Muscle layer of colon (tissue), 2 donors: ENCODE results near the gene USP22.
"Not testable (repeated sequence)": the region's sequence is repeated elsewhere in the genome, so short reads cannot be mapped to it uniquely, and the experiment has no call there.

ENCODE experiments used
- H3K27ac ChIP-seq: one replicate; pipeline ENCODE4 v1.7.0; 2013; ENCODE audit warnings: low read depth, mild to moderate bottlenecking, low read length, moderate library complexity
- H3K27me3 ChIP-seq, 2 donors: one replicate each; pipeline ENCODE4 v1.7.0; 2013; ENCODE audit warnings: low read length in 2 of 2, mild to moderate bottlenecking in 2 of 2; ENCODE audit not compliant: insufficient read depth in 2 of 2, control insufficient read depth in 1 of 2
- H3K36me3 ChIP-seq: one replicate; pipeline ENCODE4 v1.7.0; 2013; ENCODE audit warnings: mild to moderate bottlenecking, low read length; ENCODE audit not compliant: insufficient read depth
- H3K4me1 ChIP-seq: one replicate; pipeline ENCODE4 v1.7.0; 2013; ENCODE audit warnings: mild to moderate bottlenecking, low read length; ENCODE audit not compliant: insufficient read depth
- H3K4me3 ChIP-seq, 2 donors: one replicate each; pipeline ENCODE4 v1.7.0; 2013; ENCODE audit warnings: low read length in 2 of 2, low read depth in 1 of 2, mild to moderate bottlenecking in 1 of 2, moderate library complexity in 1 of 2
- H3K9ac ChIP-seq: one replicate; pipeline ENCODE4 v1.7.0; 2013; ENCODE audit warnings: low read length
- H3K9me3 ChIP-seq: one replicate; pipeline ENCODE4 v1.7.0; 2013; ENCODE audit warnings: mild to moderate bottlenecking, low read length
- donor health status: abdominal sarcoma.
- donor health status: Adenocarcinoma of cecum.

The USP22 gene

DNA sequence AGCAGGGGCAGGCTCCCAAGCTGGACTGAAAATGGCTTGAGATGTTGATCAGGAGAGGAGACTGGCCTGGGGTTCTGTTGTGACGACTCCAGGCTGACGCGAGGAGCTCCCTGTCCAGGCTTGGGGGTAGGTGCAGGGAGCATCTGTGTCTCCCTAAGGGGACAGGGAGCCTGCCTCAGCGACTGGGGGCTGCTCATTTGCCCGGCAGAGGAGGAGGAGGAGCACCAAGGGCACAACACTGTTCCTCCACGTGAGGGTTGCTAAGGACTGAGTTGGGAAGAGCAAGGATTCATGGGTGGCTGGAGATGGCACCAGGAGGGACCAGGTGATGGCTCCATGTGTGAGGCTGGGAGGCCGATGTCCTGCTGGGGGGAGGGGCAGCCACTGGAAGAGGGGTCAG, 53.3 kb downstream of the USP22 start:
- Histone ChIP-seq H3K36me3 (no peaks in the 10 kb centered on the region), H3K4me3 (no peak overlapping the region), H3K9ac (no peak overlapping the region), H3K27me3 (no peaks in the 10 kb centered on the region), H3K9me3 (no peaks in the 10 kb centered on the region), H3K4me1 (peaks cover 15% of the 10 kb centered on the region), H3K27ac (no peak overlapping the region)

DNA sequence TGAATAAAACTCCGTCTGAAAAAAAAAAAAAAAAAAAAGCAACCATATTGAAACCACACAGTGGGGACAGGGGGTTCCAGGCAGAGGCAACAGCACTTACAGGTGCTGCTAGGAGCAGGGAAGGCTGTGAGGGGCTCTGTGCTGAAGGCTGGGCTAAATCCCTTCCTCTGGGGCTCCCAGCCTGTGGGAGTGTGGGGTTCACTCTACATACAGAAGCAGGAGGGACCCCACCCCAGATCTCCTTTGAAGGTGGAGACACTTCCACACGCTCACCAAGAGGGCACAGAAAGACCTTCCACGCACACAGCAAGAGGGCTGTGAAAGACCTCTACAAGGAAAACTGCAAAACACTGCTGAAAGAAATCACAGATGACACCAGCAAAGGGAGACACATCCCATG, 53.9 kb downstream of the USP22 start:
- H3K9ac ChIP-seq: no peak overlapping the region

DNA sequence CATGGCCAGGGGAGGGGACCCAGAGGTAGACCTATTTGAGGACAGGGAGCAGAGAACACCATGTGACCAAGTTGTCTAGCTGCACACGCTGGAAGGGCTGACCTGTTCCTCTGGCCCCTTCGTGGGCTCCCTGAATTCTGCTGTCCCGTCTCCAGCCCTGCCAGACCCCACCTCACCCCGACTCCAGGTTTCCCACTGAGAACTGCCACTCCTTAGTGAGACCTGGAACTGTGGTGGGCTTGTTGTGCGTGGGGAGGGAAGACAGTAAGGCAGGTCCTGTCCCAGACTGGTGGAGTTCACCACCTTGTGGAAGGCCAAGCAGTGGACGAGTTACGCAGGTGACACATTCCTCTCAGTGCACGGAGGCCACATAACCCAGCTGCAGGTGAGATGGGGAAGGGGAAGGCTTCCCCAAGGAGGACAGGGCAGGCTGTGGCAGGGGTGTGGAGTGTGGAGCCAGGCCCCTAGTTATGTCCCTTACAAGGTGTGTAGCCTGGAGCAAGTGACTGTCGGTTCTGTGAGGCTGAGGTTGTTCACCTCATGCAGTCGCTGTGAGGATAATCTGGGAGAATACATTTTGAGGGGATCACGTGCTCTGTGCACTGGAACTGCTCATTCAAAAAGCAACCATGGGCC, 54.7 kb downstream of the USP22 start:
- H3K9me3 ChIP-seq: no peaks in the 10 kb centered on the region
- H3K27ac ChIP-seq: no peak overlapping the region
- H3K36me3 ChIP-seq: no peaks in the 10 kb centered on the region
- H3K27me3 ChIP-seq: no peaks in the 10 kb centered on the region
- no peak overlapping the region for H3K4me3 ChIP-seq
- H3K4me1 ChIP-seq: peaks cover 13% of the 10 kb centered on the region
- H3K9ac ChIP-seq: no peak overlapping the region

More for the DNA sequence above, 53.9 kb downstream of the USP22 start:
- H3K9me3 ChIP-seq: no peaks in the 10 kb centered on the region
- H3K27ac ChIP-seq: no peak overlapping the region
- H3K4me1 ChIP-seq: peaks cover 15% of the 10 kb centered on the region
- H3K4me3 ChIP-seq: no peak overlapping the region
- H3K36me3 ChIP-seq: no peaks in the 10 kb centered on the region
- no peaks in the 10 kb centered on the region for H3K27me3 ChIP-seq

DNA sequence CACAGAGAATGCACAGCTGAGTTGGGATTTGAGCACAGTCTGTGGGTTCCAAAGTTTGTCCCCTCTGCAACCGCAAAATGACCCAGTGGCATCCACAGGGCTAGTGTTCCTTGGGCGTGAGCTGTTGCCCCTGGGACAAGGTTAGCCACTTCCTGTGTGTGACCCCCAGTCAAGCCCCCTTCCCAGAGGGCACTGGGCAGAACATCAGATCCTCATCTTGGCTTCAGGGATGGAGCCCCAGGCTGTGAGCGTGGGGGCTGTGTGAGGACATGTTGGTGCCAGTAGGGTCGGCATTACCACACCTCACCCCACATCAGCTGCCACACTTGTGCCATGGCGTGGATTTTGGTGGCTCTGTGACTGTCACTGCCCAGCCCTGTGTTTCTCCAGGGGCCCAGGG, 55.3 kb downstream of the USP22 start:
- Histone ChIP-seq H3K4me1 (peaks cover 10% of the 10 kb centered on the region), H3K36me3 (no peaks in the 10 kb centered on the region), H3K27ac (no peak overlapping the region), H3K9me3 (no peaks in the 10 kb centered on the region), H3K27me3 (no peaks in the 10 kb centered on the region), H3K4me3 (no peak overlapping the region), H3K9ac (no peak overlapping the region)

DNA sequence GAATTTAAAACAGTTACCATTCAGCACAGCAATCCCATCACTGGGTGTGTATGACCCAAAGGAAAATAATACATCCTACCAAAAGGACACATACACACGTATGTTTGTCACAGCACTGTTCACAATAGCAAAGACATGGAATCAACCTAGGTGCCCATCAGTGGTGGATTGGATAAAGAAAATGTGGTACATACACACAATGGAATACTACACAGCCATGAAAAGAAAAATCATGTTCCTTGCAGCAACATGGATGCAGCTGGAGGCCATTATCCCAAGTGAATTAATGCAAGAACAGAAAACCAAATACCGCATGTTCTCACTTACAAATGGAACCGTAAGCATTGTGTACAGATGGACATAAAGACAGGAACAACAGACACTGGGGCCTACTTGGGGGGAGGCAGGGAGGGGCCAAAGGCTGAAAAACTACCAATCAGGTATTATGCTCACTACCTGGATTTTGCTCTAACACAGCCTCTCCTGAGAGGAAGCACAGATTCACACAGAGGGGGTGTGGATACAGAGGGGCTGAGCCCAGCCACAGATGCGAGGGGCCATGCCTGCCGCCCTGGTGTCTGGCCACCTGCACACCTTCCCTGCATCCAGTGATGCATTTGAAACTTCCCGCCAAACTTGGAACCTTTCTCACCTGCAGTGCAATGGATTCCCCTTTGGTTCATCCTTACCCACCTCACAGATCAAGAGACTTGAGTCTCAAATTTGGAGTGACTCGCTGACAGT, 55.9 kb downstream of the USP22 start:
- H3K9me3 ChIP-seq: no peaks in the 10 kb centered on the region
- no peaks in the 10 kb centered on the region for H3K27me3 ChIP-seq
- no peaks in the 10 kb centered on the region for H3K36me3 ChIP-seq
- H3K4me3 ChIP-seq: no peak overlapping the region
- no peak overlapping the region for H3K9ac ChIP-seq
- no peak overlapping the region for H3K27ac ChIP-seq
- H3K4me1 ChIP-seq: peaks cover 10% of the 10 kb centered on the region

DNA sequence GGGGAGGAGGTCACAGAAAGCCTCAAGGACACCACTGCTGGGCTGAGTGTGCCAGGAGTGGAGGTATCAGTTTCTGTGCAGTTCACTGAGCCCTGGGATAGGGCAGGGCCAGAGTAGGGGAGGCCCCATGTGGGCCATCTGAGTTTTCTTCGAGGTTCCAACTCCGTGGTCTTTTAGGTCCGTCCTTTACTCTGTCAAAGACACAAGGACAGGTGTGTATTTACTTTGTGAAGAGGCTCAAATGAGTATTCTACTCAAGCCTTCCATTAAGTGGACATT, 59.5 kb downstream of the USP22 start:
- H3K27me3 ChIP-seq: peaks cover 0 to 3% of the 10 kb centered on the region in 2 donors
- no peak overlapping the region for H3K27ac ChIP-seq
- no peak overlapping the region for H3K9ac ChIP-seq
- H3K4me3 ChIP-seq: no peak overlapping the region
- no peaks in the 10 kb centered on the region for H3K36me3 ChIP-seq
- H3K4me1 ChIP-seq: no peaks in the 10 kb centered on the region
- no peaks in the 10 kb centered on the region for H3K9me3 ChIP-seq

DNA sequence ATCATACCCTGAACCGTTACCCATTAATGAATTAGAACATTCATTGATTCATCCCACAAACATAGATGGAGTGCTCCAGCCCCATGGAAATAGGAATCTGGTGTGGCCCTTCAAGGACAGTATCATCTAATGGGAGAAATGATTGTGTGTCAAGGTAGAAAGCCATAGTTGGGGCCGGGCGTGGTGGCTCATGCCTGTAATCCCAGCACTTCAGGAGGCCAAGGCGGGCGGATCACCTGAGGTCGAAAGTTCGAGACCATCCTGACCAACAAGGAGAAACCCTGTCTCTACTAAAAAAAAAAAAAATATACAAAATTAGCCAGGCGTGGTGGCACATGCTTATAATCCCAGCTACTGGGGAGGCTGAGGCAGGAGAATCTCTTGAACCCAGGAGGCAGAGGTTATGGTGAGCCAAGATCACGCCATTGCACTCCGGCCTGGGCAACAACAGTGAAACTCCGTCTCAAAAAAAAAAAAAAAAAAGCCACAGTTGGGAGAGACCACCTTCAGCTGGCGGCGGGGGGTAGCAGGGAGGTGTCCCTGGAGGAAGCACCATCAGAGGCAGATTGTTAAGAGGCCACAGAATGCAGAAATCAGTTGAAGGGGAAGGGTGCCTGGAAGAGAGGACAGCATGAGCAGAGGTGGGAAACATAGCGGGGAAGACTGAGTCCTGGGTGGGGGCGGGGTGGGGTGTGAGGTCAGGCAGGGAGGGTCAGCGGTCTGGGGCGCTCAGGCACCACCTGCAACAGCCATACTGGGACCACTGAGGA, 60.0 kb downstream of the USP22 start:
- H3K27ac ChIP-seq: no peak overlapping the region
- H3K27me3 ChIP-seq: peaks cover 0 to 3% of the 10 kb centered on the region in 2 donors
- no peaks in the 10 kb centered on the region for H3K4me1 ChIP-seq
- H3K9me3 ChIP-seq: no peaks in the 10 kb centered on the region
- no peak overlapping the region for H3K4me3 ChIP-seq
- no peaks in the 10 kb centered on the region for H3K36me3 ChIP-seq
- no peak overlapping the region for H3K9ac ChIP-seq

DNA sequence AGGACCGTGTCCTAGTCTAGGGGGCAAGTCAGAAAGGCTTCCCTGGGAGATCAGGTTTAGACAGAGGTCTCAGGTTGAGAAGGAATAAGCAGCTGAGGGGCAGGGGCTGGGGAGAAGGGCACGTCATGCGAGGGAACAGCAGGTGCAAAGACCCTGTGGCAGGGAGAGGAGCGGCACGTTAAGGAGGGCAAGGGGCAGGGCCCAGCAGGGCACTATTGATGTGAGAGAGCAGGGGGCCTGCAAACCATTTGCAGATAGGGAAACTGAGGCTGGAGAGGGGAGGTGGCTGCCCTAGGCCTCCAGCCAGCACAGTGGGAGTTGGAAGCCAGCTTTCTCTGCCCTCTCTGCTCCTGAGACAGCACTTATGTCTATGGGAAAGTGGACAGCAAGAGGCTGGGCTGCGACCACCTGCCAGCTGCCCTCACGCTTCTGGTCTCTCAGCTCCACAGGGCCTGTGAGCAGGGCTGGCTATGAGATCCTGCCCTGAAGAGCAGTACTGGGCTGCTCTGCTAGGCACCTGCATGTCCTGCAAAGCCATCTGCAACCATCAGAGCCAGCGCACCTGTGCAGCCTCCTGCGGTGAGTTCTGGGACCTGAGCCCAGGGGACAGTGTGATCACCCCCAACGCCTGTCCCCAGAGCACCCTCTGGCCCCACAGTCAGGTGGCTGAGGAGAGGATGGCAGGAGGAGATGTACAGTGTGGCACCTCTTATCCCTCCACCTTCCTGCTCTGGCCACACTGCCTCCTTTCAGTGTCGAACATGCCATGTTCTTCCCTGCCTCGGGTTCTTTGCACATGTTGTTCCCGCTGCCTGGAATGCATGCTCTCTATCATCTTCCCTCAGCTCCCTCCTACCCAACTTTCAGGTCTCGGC, 61.5 kb downstream of the USP22 start:
- H3K27ac ChIP-seq: no peak overlapping the region
- H3K4me3 ChIP-seq: no peak overlapping the region
- H3K4me1 ChIP-seq: no peaks in the 10 kb centered on the region
- H3K36me3 ChIP-seq: no peaks in the 10 kb centered on the region
- H3K27me3 ChIP-seq: peaks cover 0 to 3% of the 10 kb centered on the region in 2 donors
- no peaks in the 10 kb centered on the region for H3K9me3 ChIP-seq
- H3K9ac ChIP-seq: no peak overlapping the region

DNA sequence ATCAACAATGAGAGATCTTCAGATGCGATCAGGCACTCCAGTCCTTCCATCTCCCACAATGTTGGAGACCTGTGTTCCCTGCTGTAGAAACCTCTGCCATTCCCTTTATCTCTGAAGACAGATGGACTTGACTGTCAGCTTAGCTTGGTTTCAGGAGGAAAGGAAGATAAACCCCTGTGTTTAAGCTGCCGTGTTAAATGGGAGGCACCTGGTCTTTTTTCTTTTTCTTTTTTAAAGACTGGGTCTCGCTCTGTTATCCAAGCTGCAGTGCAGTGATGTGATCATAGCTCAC, 63.1 kb downstream of the USP22 start:
- H3K27me3 ChIP-seq: peaks cover 0 to 3% of the 10 kb centered on the region in 2 donors
- H3K36me3 ChIP-seq: no peaks in the 10 kb centered on the region
- no peaks in the 10 kb centered on the region for H3K4me1 ChIP-seq
- H3K4me3 ChIP-seq: no peak overlapping the region
- H3K9me3 ChIP-seq: no peaks in the 10 kb centered on the region
- H3K9ac ChIP-seq: no peak overlapping the region
- no peak overlapping the region for H3K27ac ChIP-seq

DNA sequence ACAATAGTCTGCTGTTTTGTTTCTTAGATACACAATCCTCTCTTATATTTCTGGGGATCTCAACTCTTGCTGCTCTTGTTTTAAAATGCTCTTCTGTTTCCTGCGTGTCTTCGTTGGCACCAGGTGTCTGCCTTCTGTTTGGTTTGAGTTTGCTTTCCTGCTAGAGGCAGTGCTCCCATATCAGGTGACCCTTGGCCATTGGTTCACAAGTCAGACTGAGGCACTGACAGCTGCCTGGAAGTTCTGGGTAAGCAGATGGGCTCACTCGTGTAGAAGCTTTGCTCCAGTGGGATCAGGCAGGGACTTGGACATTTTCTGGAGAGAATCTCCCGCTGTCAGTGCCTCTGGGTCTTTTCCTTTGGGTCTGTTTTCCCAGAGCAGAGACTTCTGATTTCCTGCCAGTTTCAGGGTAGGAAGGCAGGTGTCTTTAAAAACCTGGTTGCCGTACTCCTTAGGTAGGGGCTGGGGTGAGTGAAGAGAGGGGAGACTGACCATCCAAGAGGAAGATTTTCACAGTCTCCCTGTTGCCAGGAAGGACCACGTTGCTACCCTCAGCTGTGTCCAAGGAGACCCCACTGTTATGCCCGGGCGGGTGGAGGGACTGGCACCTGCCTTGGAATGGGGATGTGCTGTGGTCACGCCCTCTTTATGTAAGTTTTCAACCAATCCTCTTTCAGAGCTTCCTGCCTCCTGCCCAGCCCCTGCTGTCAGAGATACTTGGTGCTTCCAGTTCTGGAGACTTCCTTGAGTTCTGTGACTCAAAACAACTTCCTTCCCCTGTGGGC, 63.6 kb downstream of the USP22 start:
- H3K4me1 ChIP-seq: not testable (repeated sequence)

More for the DNA sequence above, 63.6 kb downstream of the USP22 start:
- not testable (repeated sequence) for H3K9ac ChIP-seq, H3K36me3 ChIP-seq, H3K27ac ChIP-seq, H3K9me3 ChIP-seq, H3K27me3 ChIP-seq, H3K4me3 ChIP-seq
